GM18858 (cell line): ENCODE results near the gene GSTT2.
A peak's percentile ranks its signal among the peaks of the same experiment; 100 is the strongest.
"Not testable (repeated sequence)": the region's sequence is repeated elsewhere in the genome, so short reads cannot be mapped to it uniquely, and the experiment has no call there.

Source experiments
- ATAC-seq: cut with Tn5 transposase; IDR thresholded peaks from one replicate; pipeline ENCODE4 v1.9.1; 2021; ENCODE audit not compliant: unreplicated experiment

Gene GSTT2

DNA sequence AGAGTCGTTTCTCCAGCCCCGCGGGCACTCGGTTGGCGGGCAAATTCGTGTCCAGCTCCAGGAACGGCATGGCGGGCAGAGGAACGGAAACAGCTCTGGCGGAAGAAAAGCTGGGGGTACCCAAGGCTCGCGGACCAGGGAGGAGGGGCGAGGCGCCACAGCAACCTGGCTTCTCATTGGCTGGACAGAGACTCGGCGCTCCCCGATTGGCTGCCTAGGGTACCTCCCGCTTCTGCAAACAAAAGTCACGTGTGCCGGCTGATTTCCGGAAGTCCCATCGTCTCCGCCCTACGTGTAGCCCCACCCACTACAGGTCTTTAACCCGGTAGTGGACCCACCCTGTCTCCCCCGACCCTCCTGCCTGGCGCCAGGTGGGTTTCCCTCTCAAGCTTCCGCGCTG is 5.6 kb upstream of the GSTT2 start, which contains the start of gene DDT:
Gene DDT (minus strand): TSS at position 97 of the 400 bp plus-strand sequence. CDS start 27 bp downstream, at position 70.
- peak; percentile 68 for ATAC-seq

GRCh38 chr22:23974836-23975352 is 5.0 kb upstream of the GSTT2 start:
- peak; percentile 16 for ATAC-seq

GRCh38 chr22:23977304-23977703 is 2.6 kb upstream of the GSTT2 start:
- ATAC-seq = not testable (repeated sequence)

- ATAC-seq = not testable (repeated sequence)
Measured at GRCh38 chr22:23980567-23980966, 633 bp downstream of the GSTT2 start.

GRCh38 chr22:23984430-23984829 is 4.5 kb downstream of the GSTT2 start:
- ATAC-seq = no peak

DNA sequence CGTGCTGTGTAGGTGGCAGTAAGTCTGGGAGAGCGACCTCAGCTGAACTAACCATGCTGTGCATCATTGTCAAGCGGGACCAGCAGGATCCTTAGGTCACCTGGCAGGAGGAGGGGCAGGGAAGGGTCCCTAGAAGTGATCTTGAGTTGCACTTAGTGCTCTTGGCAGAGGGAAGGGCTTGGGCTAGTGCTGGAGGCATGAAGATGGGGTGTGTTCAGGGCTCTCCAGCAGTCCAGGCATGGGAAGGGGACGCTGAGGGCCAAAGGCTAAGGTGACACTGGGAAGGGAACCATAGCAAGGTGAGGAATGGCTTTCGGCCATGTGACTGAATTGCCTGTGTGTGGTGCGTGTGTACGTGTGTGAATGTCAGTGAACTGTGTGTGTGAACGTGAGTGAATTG is 6.2 kb downstream of the GSTT2 start:
- not testable (repeated sequence) for ATAC-seq

GRCh38 chr22:23986538-23987178 is 6.7 kb downstream of the GSTT2 start:
- ATAC-seq = not testable (repeated sequence)

DNA sequence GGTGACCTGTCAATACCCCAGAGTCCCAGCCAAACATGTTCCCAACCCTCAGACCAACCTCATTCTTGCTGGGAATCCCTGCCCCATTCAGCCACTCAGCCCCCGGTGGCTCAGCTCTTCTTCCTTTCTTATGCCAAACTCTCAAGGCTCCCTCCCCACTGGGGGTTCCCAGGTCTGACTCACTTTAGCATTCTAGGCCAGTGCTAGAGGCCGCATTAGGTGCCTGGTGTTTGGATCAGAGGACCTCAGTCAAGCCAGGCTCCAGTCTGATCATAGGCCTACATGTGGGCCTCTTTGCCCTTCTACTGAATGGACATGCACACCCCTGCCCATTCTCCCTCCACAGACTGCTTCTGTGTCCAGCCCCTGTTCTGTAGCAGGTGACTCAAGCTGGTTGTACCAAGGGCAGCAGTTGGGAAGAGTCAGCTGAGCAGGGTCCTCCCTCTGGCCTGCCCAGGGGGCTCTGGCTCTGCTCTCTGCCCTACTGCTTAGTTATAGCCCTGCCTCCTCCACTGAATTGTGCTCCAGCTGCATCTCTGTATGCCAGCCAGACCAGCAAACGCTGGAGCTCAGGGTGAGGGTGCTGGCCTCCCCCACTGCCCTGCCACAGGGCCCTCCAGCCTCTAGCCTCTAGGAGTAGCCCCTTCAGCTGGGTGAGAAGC is 9.8 kb downstream of the GSTT2 start:
- ATAC-seq = not testable (repeated sequence)

- ATAC-seq = not testable (repeated sequence)
Measured at GRCh38 chr22:23993080-23993479, 13.1 kb downstream of the GSTT2 start.

- ATAC-seq = not testable (repeated sequence)
Measured at GRCh38 chr22:23993581-23994177, 13.7 kb downstream of the GSTT2 start.

DNA sequence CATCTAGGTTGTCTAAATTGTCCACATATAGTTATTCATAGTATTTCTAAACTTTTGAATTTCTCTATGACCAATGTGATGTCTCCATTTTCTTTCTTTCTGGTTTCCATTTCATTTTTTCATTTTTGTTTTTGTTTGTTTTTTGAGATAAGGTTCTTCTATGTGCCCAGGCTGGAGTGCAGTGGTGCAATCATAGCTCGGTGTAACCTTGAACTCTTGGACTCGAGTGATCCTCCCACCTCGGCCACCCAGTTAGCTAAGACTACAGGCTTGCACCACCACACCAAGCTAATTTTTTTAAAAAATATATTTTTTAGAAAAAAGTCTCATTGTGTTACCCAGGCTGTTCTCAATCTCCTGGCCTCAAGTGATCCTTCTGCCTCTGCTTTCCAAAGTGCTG is 17.2 kb downstream of the GSTT2 start:
- ATAC-seq = no peak

- ATAC-seq = not testable (repeated sequence)
Measured at GRCh38 chr22:23999779-24000178, 19.8 kb downstream of the GSTT2 start.

- no peak for ATAC-seq
Measured at GRCh38 chr22:24001314-24001713, 21.4 kb downstream of the GSTT2 start.

- ATAC-seq = no peak
Measured at GRCh38 chr22:24002272-24002671, 22.3 kb downstream of the GSTT2 start.

GRCh38 chr22:24002851-24003250 is 22.9 kb downstream of the GSTT2 start:
- ATAC-seq = no peak

GRCh38 chr22:24003887-24004286 is 24.0 kb downstream of the GSTT2 start:
- ATAC-seq = no peak

GRCh38 chr22:24005201-24005600 is 25.3 kb downstream of the GSTT2 start, which contains the start of gene GSTT4:
Gene GSTT4 (minus strand): TSS chr22:24005453. CDS start chr22:24005356, 97 bp downstream.
- ATAC-seq = no peak

DNA sequence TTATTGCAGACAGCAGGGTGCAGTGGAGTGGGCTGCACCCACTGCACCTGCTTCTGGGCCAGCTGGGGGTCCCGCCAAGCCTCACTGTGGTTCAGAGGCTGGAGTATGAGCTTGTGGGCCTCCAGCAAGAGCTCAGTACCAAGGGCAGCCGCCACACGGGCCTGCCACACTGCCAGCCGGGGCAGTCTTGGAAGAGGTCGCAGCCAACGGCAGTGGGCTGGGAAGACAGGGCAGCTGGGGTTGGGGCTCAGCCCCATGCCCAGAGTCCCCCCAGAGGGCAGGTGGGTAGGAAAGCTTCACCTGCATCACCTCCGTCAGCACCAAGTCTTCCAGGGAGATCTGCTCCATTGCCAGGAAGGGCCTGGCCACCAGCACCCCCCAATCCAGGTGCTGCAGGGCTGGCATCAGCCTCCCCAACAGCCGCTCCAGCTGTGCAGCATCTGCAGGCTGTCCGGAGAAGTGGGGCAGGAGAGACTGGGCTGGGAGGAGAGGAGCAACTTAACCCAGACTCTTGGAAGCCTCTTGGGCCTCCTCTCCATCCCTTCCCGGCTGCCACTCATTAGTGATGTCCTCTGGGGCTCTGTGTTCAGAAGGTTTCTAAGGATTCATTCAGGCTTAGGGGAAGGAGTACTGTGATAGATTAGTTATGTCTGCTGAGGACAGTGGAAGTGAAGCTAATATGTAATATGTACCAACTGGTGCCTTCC is 26.4 kb downstream of the GSTT2 start:
- ATAC-seq = no peak

DNA sequence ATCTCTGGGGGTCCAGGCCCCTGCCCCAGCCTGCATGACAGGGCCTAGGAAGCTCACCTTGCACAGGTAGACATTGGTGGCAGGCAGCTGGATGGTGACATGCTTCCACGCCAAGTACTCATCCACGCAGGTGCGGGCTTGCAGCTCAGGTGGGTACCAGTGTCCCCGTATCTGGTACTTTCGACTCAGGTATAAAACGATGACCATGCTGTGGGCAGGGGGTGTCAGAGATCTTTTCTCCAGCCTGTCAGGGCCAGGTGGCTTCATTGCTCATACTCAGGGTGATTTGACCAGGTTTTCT is 26.9 kb downstream of the GSTT2 start:
- no peak for ATAC-seq

GRCh38 chr22:24007253-24008021 is 27.5 kb downstream of the GSTT2 start:
- no peak for ATAC-seq

- no peak for ATAC-seq
Measured at GRCh38 chr22:24008022-24008283, 28.0 kb downstream of the GSTT2 start.
